GM19467 (cell line): Measurements from ENCODE around the gene RNU11.
A peak's percentile ranks its signal among the peaks of the same experiment; 100 is the strongest.
"Not testable (repeated sequence)": the region's sequence is repeated elsewhere in the genome, so short reads cannot be mapped to it uniquely, and the experiment has no call there.

Source experiments
- ATAC-seq: cut with Tn5 transposase; IDR thresholded peaks from one replicate; pipeline ENCODE4 v1.9.1; 2021; ENCODE audit warnings: mild to moderate bottlenecking, moderate library complexity; ENCODE audit not compliant: unreplicated experiment

Gene RNU11

GRCh38 chr1:28656335-28656734 lies 7.9 kb downstream of the RNU11 start:
- ATAC-seq = no peak

- ATAC-seq = no peak
These were observed 15.6 kb downstream of the RNU11 start for GRCh38 chr1:28663871-28664470.

- no peak for ATAC-seq
These were observed 18.4 kb downstream of the RNU11 start for GRCh38 chr1:28666806-28667205.

- peak; percentile 76 for ATAC-seq
These were observed 20.0 kb downstream of the RNU11 start, which contains the start of gene GMEB1 for GRCh38 chr1:28668191-28668955. Gene GMEB1 (plus strand): TSS chr1:28668784. CDS start chr1:28683613, 14,829 bp downstream.

- ATAC-seq = peak; percentile 44
These were observed 20.7 kb downstream of the RNU11 start for GRCh38 chr1:28668956-28669723.

GRCh38 chr1:28671254-28671780 lies 22.9 kb downstream of the RNU11 start:
- ATAC-seq = no peak

GRCh38 chr1:28672971-28673370 lies 24.6 kb downstream of the RNU11 start:
- ATAC-seq = not testable (repeated sequence)

- no peak for ATAC-seq
These were observed 27.5 kb downstream of the RNU11 start for GRCh38 chr1:28675924-28676257.

GRCh38 chr1:28680151-28680550 lies 31.8 kb downstream of the RNU11 start:
- no peak for ATAC-seq

GRCh38 chr1:28682840-28683239 lies 34.4 kb downstream of the RNU11 start:
- no peak for ATAC-seq

- ATAC-seq = no peak
These were observed 36.5 kb downstream of the RNU11 start for GRCh38 chr1:28684937-28685336.

- ATAC-seq = not testable (repeated sequence)
These were observed 43.2 kb downstream of the RNU11 start for GRCh38 chr1:28691627-28692026.
